ENCODE data around the gene MAGI2. TPM values are rescaled to one million over a fixed set of nuclear protein-coding genes. Genes with fewer than 3 reads are reported as not detected.

MAGI2 gene
- total RNA-seq, 1 donor from 2014 or later: 5.4 TPM

- no peak overlapping the region for H3K27ac ChIP-seq (ENCODE audit: low read depth, low read length)
- no peaks in the 10 kb centered on the region for H4K20me1 ChIP-seq (ENCODE audit: insufficient read depth, low read length)
- Mint-ChIP-seq H3K9me3 (ENCODE audit: unreplicated experiment) (no peaks in the 10 kb centered on the region), H3K4me3 (ENCODE audit: unreplicated experiment) (no peak overlapping the region), H3K36me3 (ENCODE audit: low read depth, unreplicated experiment) (no peaks in the 10 kb centered on the region), H3K27me3 (ENCODE audit: low read depth, unreplicated experiment) (no peaks in the 10 kb centered on the region), H3K4me1 (ENCODE audit: low read depth, unreplicated experiment) (no peaks in the 10 kb centered on the region), H3K27ac (ENCODE audit: unreplicated experiment) (no peak overlapping the region)
- FAIRE-seq (no peak), DNase-seq (ENCODE audit: low read depth) (no peak)
- no peaks in the 10 kb centered on the region for H3K4me1 ChIP-seq (ENCODE audit: insufficient read depth, low read length)
- no peak overlapping the region for H3K4me2 ChIP-seq (ENCODE audit: low read length)
- no peak overlapping the region for H3K4me3 ChIP-seq (ENCODE audit: insufficient read depth, low read depth, low read length)
- no peaks in the 10 kb centered on the region for H3K9me3 ChIP-seq (ENCODE audit: insufficient read depth, low read depth, low read length)
- TF ChIP-seq, protein P1, sequence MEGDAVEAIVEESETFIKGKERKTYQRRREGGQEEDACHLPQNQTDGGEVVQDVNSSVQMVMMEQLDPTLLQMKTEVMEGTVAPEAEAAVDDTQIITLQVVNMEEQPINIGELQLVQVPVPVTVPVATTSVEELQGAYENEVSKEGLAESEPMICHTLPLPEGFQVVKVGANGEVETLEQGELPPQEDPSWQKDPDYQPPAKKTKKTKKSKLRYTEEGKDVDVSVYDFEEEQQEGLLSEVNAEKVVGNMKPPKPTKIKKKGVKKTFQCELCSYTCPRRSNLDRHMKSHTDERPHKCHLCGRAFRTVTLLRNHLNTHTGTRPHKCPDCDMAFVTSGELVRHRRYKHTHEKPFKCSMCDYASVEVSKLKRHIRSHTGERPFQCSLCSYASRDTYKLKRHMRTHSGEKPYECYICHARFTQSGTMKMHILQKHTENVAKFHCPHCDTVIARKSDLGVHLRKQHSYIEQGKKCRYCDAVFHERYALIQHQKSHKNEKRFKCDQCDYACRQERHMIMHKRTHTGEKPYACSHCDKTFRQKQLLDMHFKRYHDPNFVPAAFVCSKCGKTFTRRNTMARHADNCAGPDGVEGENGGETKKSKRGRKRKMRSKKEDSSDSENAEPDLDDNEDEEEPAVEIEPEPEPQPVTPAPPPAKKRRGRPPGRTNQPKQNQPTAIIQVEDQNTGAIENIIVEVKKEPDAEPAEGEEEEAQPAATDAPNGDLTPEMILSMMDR (IDR thresholded peaks at IDR 0.05; ENCODE audit: insufficient read depth, low read depth, low read length): no peak
- TF ChIP-seq EZH2 (IDR thresholded peaks at IDR 0.05; ENCODE audit: insufficient read depth, low read length): no peak
- no peaks in the 10 kb centered on the region for H3K27me3 ChIP-seq (ENCODE audit: insufficient read depth, low read length)
- H3K79me2 ChIP-seq (ENCODE audit: insufficient read depth, low read length): no peaks in the 10 kb centered on the region
- H3K36me3 ChIP-seq (ENCODE audit: insufficient read depth, low read length): no peaks in the 10 kb centered on the region
- no peak overlapping the region for H3K9ac ChIP-seq (ENCODE audit: low read length)
- H2AFZ ChIP-seq (ENCODE audit: low read depth, low read length): no peak overlapping the region
Measured at GRCh38 chr7:79403879-79404278, 49.6 kb downstream of the MAGI2 start.

- no peaks in the 10 kb centered on the region for H3K27me3 ChIP-seq (ENCODE audit: insufficient read depth, low read length)
- FAIRE-seq (no peak), DNase-seq (ENCODE audit: low read depth) (peak; percentile 2)
- TF ChIP-seq EZH2 (IDR thresholded peaks at IDR 0.05; ENCODE audit: insufficient read depth, low read length): no peak
- TF ChIP-seq, protein P1 (IDR thresholded peaks at IDR 0.05; ENCODE audit: insufficient read depth, low read depth, low read length): no peak
- H2AFZ ChIP-seq (ENCODE audit: low read depth, low read length): no peak overlapping the region
- Mint-ChIP-seq H3K4me3 (ENCODE audit: unreplicated experiment) (no peak overlapping the region), H3K27ac (ENCODE audit: unreplicated experiment) (no peak overlapping the region), H3K4me1 (ENCODE audit: low read depth, unreplicated experiment) (no peaks in the 10 kb centered on the region), H3K36me3 (ENCODE audit: low read depth, unreplicated experiment) (no peaks in the 10 kb centered on the region), H3K9me3 (ENCODE audit: unreplicated experiment) (no peaks in the 10 kb centered on the region), H3K27me3 (ENCODE audit: low read depth, unreplicated experiment) (no peaks in the 10 kb centered on the region)
- no peaks in the 10 kb centered on the region for H3K36me3 ChIP-seq (ENCODE audit: insufficient read depth, low read length)
- no peak overlapping the region for H3K4me2 ChIP-seq (ENCODE audit: low read length)
- no peak overlapping the region for H3K4me3 ChIP-seq (ENCODE audit: insufficient read depth, low read depth, low read length)
- no peak overlapping the region for H3K9ac ChIP-seq (ENCODE audit: low read length)
- no peak overlapping the region for H3K27ac ChIP-seq (ENCODE audit: low read depth, low read length)
- H3K4me1 ChIP-seq (ENCODE audit: insufficient read depth, low read length): no peaks in the 10 kb centered on the region
- no peaks in the 10 kb centered on the region for H3K9me3 ChIP-seq (ENCODE audit: insufficient read depth, low read depth, low read length)
- no peaks in the 10 kb centered on the region for H4K20me1 ChIP-seq (ENCODE audit: insufficient read depth, low read length)
- no peaks in the 10 kb centered on the region for H3K79me2 ChIP-seq (ENCODE audit: insufficient read depth, low read length)
Measured at GRCh38 chr7:79403451-79403850, 50.0 kb downstream of the MAGI2 start.

- H3K27ac ChIP-seq (ENCODE audit: low read depth, low read length): no peak overlapping the region
- H3K79me2 ChIP-seq (ENCODE audit: insufficient read depth, low read length): no peaks in the 10 kb centered on the region
- no peak overlapping the region for H3K9ac ChIP-seq (ENCODE audit: low read length)
- no peaks in the 10 kb centered on the region for H3K27me3 ChIP-seq (ENCODE audit: insufficient read depth, low read length)
- TF ChIP-seq, protein P1 (IDR thresholded peaks at IDR 0.05; ENCODE audit: insufficient read depth, low read depth, low read length): no peak
- TF ChIP-seq EZH2 (IDR thresholded peaks at IDR 0.05; ENCODE audit: insufficient read depth, low read length): no peak
- Mint-ChIP-seq H3K27ac (ENCODE audit: unreplicated experiment) (no peak overlapping the region), H3K36me3 (ENCODE audit: low read depth, unreplicated experiment) (no peaks in the 10 kb centered on the region), H3K4me3 (ENCODE audit: unreplicated experiment) (no peak overlapping the region), H3K9me3 (ENCODE audit: unreplicated experiment) (no peaks in the 10 kb centered on the region), H3K4me1 (ENCODE audit: low read depth, unreplicated experiment) (no peaks in the 10 kb centered on the region), H3K27me3 (ENCODE audit: low read depth, unreplicated experiment) (no peaks in the 10 kb centered on the region)
- H3K36me3 ChIP-seq (ENCODE audit: insufficient read depth, low read length): no peaks in the 10 kb centered on the region
- H3K4me3 ChIP-seq (ENCODE audit: insufficient read depth, low read depth, low read length): no peak overlapping the region
- FAIRE-seq (peak; percentile 29), DNase-seq (ENCODE audit: low read depth) (no peak)
- H2AFZ ChIP-seq (ENCODE audit: low read depth, low read length): no peak overlapping the region
- no peaks in the 10 kb centered on the region for H3K9me3 ChIP-seq (ENCODE audit: insufficient read depth, low read depth, low read length)
- no peak overlapping the region for H3K4me2 ChIP-seq (ENCODE audit: low read length)
- no peaks in the 10 kb centered on the region for H4K20me1 ChIP-seq (ENCODE audit: insufficient read depth, low read length)
- H3K4me1 ChIP-seq (ENCODE audit: insufficient read depth, low read length): no peaks in the 10 kb centered on the region
Measured at GRCh38 chr7:79401254-79401653, 52.2 kb downstream of the MAGI2 start.

Data from astrocyte (in vitro differentiated cells and primary cell).